Measurements from ENCODE around the gene GP9. TPM values are rescaled to one million over a fixed set of nuclear protein-coding genes. Genes with fewer than 3 reads are reported as not detected.
"Not testable (repeated sequence)": the region's sequence is repeated elsewhere in the genome, so short reads cannot be mapped to it uniquely, and the experiment has no call there.

The GP9 gene
- polyA plus RNA-seq, 3 donors from 2014 or later: 1.2 to 12.8 TPM; not detected in 1

DNA sequence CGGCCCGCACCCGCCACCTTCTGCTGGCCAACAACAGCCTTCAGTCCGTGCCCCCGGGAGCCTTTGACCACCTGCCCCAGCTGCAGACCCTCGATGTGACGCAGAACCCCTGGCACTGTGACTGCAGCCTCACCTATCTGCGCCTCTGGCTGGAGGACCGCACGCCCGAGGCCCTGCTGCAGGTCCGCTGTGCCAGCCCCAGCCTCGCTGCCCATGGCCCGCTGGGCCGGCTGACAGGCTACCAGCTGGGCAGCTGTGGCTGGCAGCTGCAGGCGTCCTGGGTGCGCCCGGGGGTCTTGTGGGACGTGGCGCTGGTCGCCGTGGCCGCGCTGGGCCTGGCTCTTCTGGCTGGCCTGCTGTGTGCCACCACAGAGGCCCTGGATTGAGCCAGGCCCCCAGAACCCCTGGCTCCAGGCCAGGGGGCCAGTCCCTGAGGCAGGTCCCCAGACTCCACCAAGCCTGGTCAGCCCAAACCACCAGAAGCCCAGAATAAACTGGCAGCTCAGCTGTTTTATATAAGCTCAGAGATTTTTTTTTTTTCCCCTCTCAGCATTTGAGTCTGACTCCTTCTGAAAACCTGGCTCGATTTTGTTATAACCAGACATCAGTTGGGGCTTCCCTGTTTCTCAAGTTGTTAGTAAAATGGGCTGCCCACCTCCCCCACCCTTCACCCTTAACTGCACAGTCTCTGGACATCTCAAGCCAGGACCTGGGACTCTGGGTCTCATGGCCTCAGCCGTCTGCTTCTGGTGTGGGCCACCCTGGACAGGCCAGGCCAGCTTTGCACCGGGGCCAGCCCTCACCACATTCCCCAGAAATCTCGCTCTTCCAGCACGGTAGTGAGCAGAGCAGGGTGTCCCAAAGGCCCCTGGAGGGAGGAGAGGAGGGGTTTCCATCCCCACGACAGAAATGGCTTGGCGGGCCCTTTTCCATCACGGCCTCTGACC, 1.6 kb downstream of the GP9 start:
- no peak for DNase-seq
- H3K27ac Mint-ChIP-seq: peak overlapping the region in 1 of 6 donors; percentile 68

DNA sequence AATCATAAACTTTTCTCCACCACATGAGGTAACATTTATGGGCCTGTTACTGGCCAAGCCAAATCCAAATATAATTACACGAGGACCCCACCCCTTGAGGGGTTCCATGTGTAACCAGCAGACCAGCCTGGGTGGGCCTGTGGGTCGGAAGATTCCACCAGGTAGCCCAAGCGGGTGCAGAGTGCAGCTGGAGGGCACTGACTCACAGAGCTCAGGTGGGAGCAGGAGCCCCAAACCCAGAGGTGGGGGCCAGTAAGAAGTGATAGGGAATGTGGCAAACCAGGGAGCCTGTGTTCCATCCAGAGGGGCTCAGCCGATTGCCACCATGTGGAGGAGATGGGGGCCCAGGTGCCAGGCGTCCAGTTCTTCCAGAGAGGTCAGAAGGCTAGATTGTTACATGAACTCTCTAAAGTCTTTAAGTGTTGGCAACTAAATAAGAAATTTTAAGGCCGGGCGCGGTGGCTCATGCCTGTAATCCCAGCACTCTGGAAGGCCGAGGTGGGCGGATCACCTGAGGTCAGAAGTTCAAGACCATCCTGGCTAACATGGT, 2.6 kb downstream of the GP9 start:
- H3K9me3 Mint-ChIP-seq: no peaks in the 10 kb centered on the region
- H3K36me3 Mint-ChIP-seq: no peaks in the 10 kb centered on the region
- H3K27ac Mint-ChIP-seq: no peak overlapping the region
- peaks cover 0 to 2% (median 0%) of the 10 kb centered on the region in 3 donors for H3K27me3 Mint-ChIP-seq (ENCODE audit: low read depth in 3 of 3)
- H3K4me3 Mint-ChIP-seq: no peak overlapping the region
- no peak for DNase-seq
- H3K4me1 Mint-ChIP-seq: peaks cover 15 to 20% of the 10 kb centered on the region in 2 donors

More for the DNA sequence above, 1.6 kb downstream of the GP9 start:
- peaks cover 0 to 1% (median 0%) of the 10 kb centered on the region in 6 donors for H3K9me3 Mint-ChIP-seq
- H3K27me3 Mint-ChIP-seq (ENCODE audit: low read depth in 3 of 3): peaks cover 0 to 2% (median 0%) of the 10 kb centered on the region in 3 donors
- H3K36me3 Mint-ChIP-seq: no peaks in the 10 kb centered on the region
- H3K4me1 Mint-ChIP-seq: peaks cover 8 to 11% of the 10 kb centered on the region in 2 donors
- H3K4me3 Mint-ChIP-seq: no peak overlapping the region

DNA sequence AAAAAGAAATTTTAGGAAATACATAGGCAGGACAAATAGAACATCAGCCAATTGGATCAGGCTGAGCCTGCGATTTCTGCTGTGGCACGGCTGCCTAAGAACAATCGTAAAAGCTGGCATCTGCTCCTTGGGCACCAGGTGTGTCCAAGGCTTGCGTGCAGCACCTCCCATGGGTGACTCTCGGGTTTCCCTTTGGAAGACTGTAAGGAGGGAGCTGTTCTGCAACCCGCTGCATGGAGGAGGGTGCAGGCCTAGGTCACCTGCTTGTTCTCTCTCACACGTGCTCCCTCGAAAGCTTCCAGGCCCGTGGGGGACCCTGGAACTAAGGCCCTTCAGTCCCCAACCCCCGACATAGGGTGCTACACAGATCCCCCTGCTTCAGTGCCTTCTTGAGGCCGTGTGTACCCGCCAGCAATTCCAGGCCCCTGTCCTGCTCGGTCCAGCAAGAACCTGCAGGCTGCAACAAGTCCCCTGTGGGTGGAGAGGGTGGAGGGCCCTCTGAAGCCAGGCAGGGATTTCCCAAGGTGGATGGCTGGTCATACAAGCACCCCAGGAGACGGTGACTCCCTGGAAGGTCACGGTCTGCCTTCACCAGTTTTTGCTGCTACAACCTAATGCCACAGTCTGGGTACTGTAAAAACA, 3.4 kb downstream of the GP9 start:
- H3K27me3 Mint-ChIP-seq (ENCODE audit: low read depth in 3 of 3): peaks cover 0 to 2% (median 0%) of the 10 kb centered on the region in 3 donors
- peak overlapping the region in 1 of 6 donors; percentile 30 for H3K27ac Mint-ChIP-seq
- no peak overlapping the region for H3K4me3 Mint-ChIP-seq
- H3K4me1 Mint-ChIP-seq: peaks cover 19 to 24% of the 10 kb centered on the region in 2 donors
- H3K9me3 Mint-ChIP-seq: no peaks in the 10 kb centered on the region
- no peaks in the 10 kb centered on the region for H3K36me3 Mint-ChIP-seq
- DNase-seq: no peak

DNA sequence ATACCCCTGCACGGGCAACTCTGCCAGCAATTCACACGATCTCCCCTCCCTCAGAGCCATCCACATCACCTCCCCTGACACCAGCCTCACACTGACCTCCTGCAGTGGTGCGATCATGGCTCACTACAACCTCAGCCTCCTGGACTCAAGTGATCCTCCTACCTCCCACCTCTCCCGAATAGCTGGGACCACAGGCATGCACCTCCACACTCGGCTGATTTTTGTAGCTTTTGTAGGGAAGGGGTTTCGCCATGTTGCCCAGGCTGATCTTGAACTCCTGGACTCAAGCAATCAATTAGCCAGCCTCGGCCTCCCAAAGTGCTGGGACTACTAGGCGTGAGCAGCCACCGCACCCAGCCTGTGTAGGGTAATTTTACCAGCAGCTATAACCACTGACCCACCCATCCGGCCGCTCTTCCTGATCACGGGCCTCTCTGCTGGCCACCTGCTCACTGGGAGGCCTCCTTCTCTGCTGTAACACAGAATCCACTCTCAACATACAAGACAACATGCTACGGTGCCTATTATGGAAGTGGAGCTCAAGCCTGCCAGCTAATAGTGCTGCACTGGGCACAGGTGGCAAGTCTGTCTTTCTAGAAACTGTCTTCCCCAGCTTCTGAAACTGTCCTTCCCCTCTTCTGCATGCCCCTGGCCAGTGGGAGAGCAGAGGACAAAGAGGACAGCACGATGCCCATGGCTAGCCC, 4.6 kb downstream of the GP9 start:
- H3K27me3 Mint-ChIP-seq (ENCODE audit: low read depth in 3 of 3): peaks cover 2 to 4% (median 2%) of the 10 kb centered on the region in 3 donors
- H3K4me3 Mint-ChIP-seq: peak overlapping the region in 3 of 5 donors; percentile 0 to 20 (median 10)
- peaks cover 31 to 36% of the 10 kb centered on the region in 2 donors for H3K4me1 Mint-ChIP-seq
- no peaks in the 10 kb centered on the region for H3K36me3 Mint-ChIP-seq
- H3K9me3 Mint-ChIP-seq: no peaks in the 10 kb centered on the region
- DNase-seq: no peak
- H3K27ac Mint-ChIP-seq: peak overlapping the region; percentile 5 to 71 (median 49)

DNA sequence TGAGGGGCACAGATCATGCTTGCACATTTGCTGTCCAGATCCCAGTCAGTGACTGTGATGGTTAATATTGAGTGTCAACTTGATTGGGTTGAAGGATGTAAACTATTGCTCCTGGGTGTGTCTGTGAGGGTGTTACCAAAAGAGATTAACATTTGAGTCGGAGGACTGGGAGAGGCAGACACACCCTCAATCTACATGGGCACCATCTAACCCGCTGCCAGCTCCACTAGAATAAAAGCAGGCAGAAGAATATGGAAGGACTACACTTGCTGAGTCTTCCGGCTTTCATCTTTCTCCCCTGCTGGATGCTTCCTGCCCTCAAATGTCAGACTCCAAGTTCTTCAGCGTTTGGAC, 5.1 kb downstream of the GP9 start:
- H3K9me3 Mint-ChIP-seq: no peaks in the 10 kb centered on the region
- H3K4me3 Mint-ChIP-seq: peak overlapping the region in 1 of 5 donors; percentile 10
- no peaks in the 10 kb centered on the region for H3K36me3 Mint-ChIP-seq
- no peak for DNase-seq
- peaks cover 2 to 4% (median 2%) of the 10 kb centered on the region in 3 donors for H3K27me3 Mint-ChIP-seq (ENCODE audit: low read depth in 3 of 3)
- peaks cover 37 to 42% of the 10 kb centered on the region in 2 donors for H3K4me1 Mint-ChIP-seq
- peak overlapping the region in 5 of 6 donors; percentile 5 to 71 (median 43) for H3K27ac Mint-ChIP-seq

DNA sequence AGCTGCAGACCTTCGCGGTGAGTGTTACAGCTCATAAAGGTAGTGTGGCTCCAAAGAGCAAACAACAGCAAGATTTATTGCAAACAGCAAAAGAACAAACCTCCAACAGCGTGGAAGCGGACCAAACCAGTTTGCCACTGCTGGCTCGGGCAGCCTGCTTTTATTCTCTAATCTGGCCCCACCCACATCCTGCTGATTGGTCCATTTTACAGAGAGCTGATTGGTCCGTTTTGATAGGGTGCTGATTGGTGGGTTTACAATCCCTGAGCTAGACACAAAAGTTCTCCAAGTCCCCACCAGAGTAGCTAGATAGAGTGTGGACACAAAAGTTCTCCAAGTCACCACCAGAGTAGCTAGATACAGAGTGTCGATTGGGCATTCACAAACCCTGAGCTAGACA, 7.1 kb downstream of the GP9 start:
- H3K4me3 Mint-ChIP-seq: peak overlapping the region; percentile 67 to 73 (median 71)
- peak overlapping the region; percentile 53 to 80 (median 62) for H3K27ac Mint-ChIP-seq
- H3K27me3 Mint-ChIP-seq (ENCODE audit: low read depth in 3 of 3); H3K9me3 Mint-ChIP-seq; H3K36me3 Mint-ChIP-seq: not testable (repeated sequence)
- peaks cover 46 to 54% of the 10 kb centered on the region in 2 donors for H3K4me1 Mint-ChIP-seq
- peak; percentile 12 to 40 (median 33) for DNase-seq

DNA sequence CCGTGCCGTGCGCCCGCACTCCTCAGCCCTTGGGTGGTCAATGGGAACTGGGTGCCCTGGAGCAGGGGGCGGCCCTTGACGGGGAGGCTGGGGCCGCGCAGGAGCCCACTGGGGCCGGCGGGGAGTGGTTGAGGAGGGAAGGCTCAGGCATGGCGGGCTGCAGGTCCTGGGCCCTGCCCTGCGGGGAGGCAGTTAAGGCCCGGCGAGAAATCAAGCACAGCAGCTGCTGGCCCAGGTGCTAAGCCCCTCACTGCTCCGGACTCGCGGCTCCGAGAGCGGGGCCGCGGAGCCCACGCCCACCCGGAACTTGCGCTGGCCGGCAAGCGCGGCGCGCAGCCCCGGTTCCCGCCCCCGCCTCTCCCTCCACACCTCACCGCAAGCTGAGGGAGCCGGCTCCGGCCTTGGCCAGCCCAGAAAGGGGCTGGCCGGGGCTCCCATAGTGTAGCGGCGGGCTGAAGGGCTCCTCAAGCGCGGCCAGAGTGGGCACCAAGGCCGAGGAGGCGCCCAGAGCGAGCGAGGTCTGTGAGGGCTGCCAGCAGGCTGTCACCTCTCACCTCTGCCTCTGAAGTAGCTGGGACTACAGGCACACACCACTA, 7.8 kb downstream of the GP9 start:
- Mint-ChIP-seq H3K36me3 (no peaks in the 10 kb centered on the region), H3K4me1 (peaks cover 46 to 54% of the 10 kb centered on the region in 2 donors), H3K9me3 (no peaks in the 10 kb centered on the region), H3K27me3 (ENCODE audit: low read depth in 3 of 3) (peaks cover 0 to 4% (median 2%) of the 10 kb centered on the region in 3 donors), H3K4me3 (peak overlapping the region; percentile 67 to 72 (median 71)), H3K27ac (peak overlapping the region in 5 of 6 donors; percentile 57 to 95 (median 88))
- DNase-seq: peak; percentile 25 to 34 (median 25)

DNA sequence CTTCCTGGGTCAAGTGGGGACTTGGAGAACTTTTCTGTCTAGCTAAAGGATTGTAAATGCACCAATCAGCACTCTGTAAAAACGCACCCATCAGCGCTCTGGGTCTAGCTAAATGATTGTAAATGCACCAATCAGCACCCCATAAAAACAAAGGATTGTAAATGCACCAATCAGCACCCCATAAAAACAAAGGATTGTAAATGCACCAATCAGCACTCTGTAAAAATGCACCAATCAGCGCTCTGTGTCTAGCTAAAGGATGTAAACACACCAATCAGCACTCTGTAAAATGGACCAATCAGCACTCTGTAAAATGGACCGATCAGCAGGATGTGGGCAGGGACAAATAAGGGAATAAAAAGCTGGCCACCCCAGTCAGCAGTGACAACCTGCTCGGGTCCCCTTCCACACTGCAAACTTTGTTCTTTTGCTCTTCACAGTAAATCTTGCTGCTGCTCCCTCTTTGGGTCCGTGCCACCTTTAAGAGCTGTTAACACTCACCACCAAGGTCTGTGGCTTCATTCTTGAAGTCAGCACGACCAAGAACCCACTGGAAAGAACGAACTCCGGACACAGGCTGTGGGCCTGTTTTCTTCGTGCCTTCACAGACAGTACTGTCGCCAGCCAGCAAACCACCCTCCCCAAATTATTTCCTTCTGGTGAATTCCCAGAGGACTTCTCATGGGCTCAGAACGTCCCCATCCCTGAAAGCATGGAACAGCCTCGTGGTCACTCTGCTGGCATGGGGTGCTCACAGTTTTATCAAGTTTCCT, 8.9 kb downstream of the GP9 start:
- H3K27me3 Mint-ChIP-seq (ENCODE audit: low read depth in 3 of 3); H3K36me3 Mint-ChIP-seq; H3K9me3 Mint-ChIP-seq: not testable (repeated sequence)
- Mint-ChIP-seq H3K4me1 (peaks cover 46 to 54% of the 10 kb centered on the region in 2 donors), H3K27ac (peak overlapping the region; percentile 73 to 95 (median 90)), H3K4me3 (peak overlapping the region; percentile 61 to 72 (median 70))
- peak; percentile 43 to 58 (median 52) for DNase-seq

DNA sequence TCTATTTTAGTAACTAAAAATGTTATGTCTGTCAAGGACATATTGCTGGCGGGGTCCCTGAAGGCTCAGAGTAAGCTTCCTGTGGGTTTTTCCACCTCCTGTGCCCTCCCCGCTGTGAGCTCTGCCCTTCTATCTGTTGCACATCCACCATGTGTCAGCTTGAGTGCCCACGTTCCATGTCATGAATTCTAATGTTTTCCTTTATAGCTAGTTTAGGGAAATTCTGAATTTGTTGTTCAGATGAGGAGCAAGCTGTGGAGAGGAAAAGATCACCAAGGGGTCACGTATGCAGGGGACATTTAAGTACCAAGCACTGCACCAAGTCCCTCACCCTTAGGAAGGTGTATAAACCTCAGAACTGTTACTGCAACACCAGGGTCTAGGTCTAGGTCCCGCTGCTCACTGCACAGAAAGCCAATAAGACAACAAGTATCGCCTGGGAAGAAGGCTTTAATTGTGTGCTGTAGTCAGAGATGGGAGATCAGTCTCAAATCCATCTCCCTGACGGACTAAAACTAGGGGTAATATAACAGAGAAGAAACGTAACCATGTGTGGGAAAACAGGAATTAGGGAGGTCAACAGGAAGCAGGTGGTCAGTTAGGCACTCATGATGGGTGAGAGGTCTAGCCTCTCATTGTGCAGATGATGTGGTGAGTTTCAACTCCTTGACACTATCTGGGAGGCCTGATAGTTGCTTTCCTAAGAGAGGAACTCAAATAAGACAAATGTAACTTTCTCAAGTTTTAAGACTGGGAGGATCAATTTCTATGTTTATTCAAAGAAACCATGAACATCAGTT, 9.7 kb downstream of the GP9 start:
- DNase-seq: peak; percentile 33 to 38 (median 34)
- H3K36me3 Mint-ChIP-seq: no peaks in the 10 kb centered on the region
- H3K4me3 Mint-ChIP-seq: peak overlapping the region; percentile 61 to 72 (median 66)
- H3K4me1 Mint-ChIP-seq: peaks cover 41 to 54% of the 10 kb centered on the region in 2 donors
- H3K27ac Mint-ChIP-seq: peak overlapping the region; percentile 73 to 95 (median 90)
- H3K9me3 Mint-ChIP-seq: no peaks in the 10 kb centered on the region
- H3K27me3 Mint-ChIP-seq (ENCODE audit: low read depth in 3 of 3): peaks cover 0 to 4% (median 2%) of the 10 kb centered on the region in 3 donors

DNA sequence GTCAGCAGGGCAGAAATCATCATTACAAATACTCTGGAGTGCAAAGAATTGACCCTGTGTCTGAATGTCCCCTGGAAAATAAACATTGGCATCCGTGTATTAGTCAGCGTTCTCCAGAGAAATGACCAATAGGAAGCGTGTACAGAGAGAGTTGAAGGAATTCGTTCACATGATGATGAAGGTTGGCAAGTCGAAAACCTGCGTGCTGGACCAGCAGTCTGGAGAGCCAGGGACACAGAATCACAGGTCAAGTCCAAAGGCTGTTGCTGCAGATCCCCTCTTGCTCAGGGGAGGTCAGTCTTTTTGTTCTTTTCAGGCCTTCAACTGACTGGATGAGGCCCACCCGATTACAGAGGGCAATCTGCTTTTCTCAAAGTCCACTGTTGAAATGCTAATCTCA, 16.6 kb downstream of the GP9 start:
- DNase-seq: no peak
- no peaks in the 10 kb centered on the region for H3K36me3 Mint-ChIP-seq

DNA sequence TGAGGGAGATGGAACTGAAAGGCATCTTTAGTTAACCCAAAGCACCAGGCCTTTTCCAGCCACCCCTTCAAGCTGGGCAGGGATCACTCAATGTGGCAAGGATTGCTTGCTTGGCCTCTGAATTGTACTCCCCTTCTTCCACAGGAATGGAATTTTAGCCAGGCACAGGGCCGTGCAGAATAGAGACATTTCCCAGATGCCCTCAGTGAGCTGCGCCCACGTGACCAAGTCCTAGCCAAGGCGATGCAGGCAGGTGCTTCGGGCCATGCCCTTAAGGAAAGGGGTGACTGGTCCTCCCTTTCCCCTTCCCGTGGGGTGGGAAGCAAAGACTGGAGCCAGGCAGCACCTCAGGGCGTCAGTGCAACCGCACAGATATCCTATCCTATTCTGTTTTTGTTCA, 17.9 kb downstream of the GP9 start:
- Mint-ChIP-seq H3K27ac (no peak overlapping the region), H3K4me3 (no peak overlapping the region), H3K36me3 (no peaks in the 10 kb centered on the region), H3K27me3 (ENCODE audit: low read depth in 3 of 3) (peaks cover 0 to 2% (median under 1%) of the 10 kb centered on the region in 3 donors), H3K4me1 (peaks cover 0 to 2% of the 10 kb centered on the region in 2 donors), H3K9me3 (no peaks in the 10 kb centered on the region)
- DNase-seq: no peak

More for the DNA sequence above, 16.6 kb downstream of the GP9 start:
- no peak overlapping the region for H3K4me3 Mint-ChIP-seq
- H3K9me3 Mint-ChIP-seq: no peaks in the 10 kb centered on the region
- H3K4me1 Mint-ChIP-seq: peaks cover 0 to 2% of the 10 kb centered on the region in 2 donors
- peaks cover 0 to 2% (median 0%) of the 10 kb centered on the region in 3 donors for H3K27me3 Mint-ChIP-seq (ENCODE audit: low read depth in 3 of 3)
- H3K27ac Mint-ChIP-seq: peak overlapping the region in 1 of 6 donors; percentile 33

DNA sequence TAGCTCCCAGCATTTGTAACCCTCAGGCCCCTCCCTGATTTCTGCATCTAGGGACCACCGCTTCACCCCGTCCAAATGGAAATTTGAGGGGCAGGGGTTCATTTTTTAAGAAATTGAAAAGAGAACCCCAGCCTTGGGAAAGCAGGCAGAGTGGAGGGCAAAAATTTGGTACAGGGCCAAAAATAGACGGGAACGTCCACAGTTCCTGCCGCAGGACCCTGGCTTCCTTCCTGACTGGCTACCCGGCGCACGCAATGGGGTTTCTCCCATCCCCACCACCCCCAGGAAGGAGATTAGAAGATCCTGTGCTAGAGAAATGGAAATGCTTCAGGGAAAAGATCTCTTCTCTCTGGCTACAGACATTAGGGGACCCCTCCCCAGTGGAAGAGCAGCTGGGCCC, 20.9 kb downstream of the GP9 start:
- Mint-ChIP-seq H3K9me3 (no peaks in the 10 kb centered on the region), H3K4me3 (no peak overlapping the region), H3K4me1 (peaks cover 0 to 2% of the 10 kb centered on the region in 2 donors), H3K27ac (no peak overlapping the region), H3K27me3 (ENCODE audit: low read depth in 3 of 3) (peaks cover 0 to 3% (median 2%) of the 10 kb centered on the region in 3 donors), H3K36me3 (no peaks in the 10 kb centered on the region)
- DNase-seq: no peak
